ENCODE data around the gene CFAP20DC. TPM values are rescaled to one million over a fixed set of nuclear protein-coding genes. Genes with fewer than 3 reads are reported as not detected.
"Not testable (repeated sequence)": the region's sequence is repeated elsewhere in the genome, so short reads cannot be mapped to it uniquely, and the experiment has no call there.

The CFAP20DC gene
- total and polyA plus RNA-seq, 2 of the 4 experiments (the other 2 are of a cell fraction) = 1.2 to 1.6 TPM

DNA sequence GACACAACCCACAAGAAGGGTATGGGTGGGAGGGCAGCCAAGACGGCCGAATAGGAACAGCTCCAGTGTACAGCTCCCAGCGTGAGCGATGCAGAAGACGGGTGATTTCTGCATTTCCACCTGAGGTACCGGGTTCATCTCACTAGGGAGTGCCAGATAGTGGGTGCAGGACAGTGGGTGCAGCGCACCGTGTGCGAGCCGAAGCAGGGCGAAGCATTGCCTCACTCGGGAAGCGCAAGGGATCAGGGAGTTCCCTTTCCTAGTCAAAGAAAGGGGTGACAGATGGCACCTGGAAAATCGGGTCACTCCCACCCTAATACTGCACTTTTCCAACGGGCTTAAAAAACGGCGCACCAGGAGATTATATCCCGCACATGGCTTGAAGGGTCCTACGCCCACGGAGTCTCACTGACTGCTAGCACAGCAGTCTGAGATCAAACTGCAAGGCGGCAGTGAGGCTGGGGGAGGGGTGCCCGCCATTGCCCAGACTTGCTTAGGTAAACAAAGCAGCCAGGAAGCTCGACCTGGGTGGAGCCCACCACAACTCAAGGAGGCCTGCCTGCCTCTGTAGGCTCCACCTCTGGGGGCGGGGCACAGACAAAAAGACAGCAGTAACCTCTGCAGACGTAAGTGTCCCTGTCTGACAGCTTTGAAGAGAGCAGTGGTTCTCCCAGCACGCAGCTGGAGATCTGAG lies 243.1 kb downstream of the CFAP20DC start:
- H3K14ac ChIP-seq (replicated peaks; ENCODE audit: low read depth, low read length); H3K23ac ChIP-seq (ENCODE audit: low read depth, low read length); H3K9me1 ChIP-seq (ENCODE audit: insufficient read depth, low read length); H2BK5ac ChIP-seq (ENCODE audit: low read depth, low read length, poor library complexity, severe bottlenecking); H3K27me3 ChIP-seq (ENCODE audit: control insufficient read depth, insufficient read depth, low read length); DNase-seq; H3K18ac ChIP-seq (ENCODE audit: low read depth, low read length); H4K20me1 ChIP-seq (ENCODE audit: insufficient read depth, low read length); H3K9ac ChIP-seq (ENCODE audit: low read depth, low read length); intact Hi-C loops (cut with micrococcal nuclease); H2BK120ac ChIP-seq (ENCODE audit: low read depth, low read length); H2BK20ac ChIP-seq (ENCODE audit: low read depth, low read length); dilution Hi-C loops (cut with HindIII; ENCODE audit: low sequenced_read_pairs, unreplicated experiment); H3K79me1 ChIP-seq (ENCODE audit: low read depth in 1 of 2, low read length in 2 of 2); H3K9me3 ChIP-seq (ENCODE audit: control insufficient read depth, insufficient read depth, low read length); H3K27ac ChIP-seq (ENCODE audit: insufficient read depth, low read length); H4K91ac ChIP-seq (ENCODE audit: insufficient read depth, low read depth, low read length); H4K8ac ChIP-seq (ENCODE audit: low read depth in 2 of 2, low read length in 2 of 2); CTCF ChIA-PET; H2AK5ac ChIP-seq (ENCODE audit: low read depth, low read length); H3K4me1 ChIP-seq (ENCODE audit: control insufficient read depth, insufficient read depth, low read length); POLR2A ChIA-PET (ENCODE audit: unreplicated experiment); H3K56ac ChIP-seq (ENCODE audit: extremely low read depth, insufficient read depth, low read length); BruUV-seq (replicated peaks); ATAC-seq (ENCODE audit: low read depth); H2BK15ac ChIP-seq (ENCODE audit: low read depth, low read length); H2AFZ ChIP-seq (replicated peaks; ENCODE audit: low read length, poor library complexity); H2AK9ac ChIP-seq (replicated peaks; ENCODE audit: low read depth, low read length, poor library complexity); H3K4ac ChIP-seq (ENCODE audit: low read depth, low read length); H3K36me3 ChIP-seq (ENCODE audit: control insufficient read depth, insufficient read depth, low read length); H3K4me2 ChIP-seq (ENCODE audit: low read depth, low read length); H3K4me3 ChIP-seq (ENCODE audit: insufficient read depth, low read depth, low read length); H4K5ac ChIP-seq (ENCODE audit: low read depth, low read length): not testable (repeated sequence)
- in situ Hi-C loops (cut with MboI; ENCODE audit: low sequenced_read_pairs) = loop anchor here (25.0 kb wide), 1 partner anchor 1056 kb away; no protein-coding TSS in a partner anchor
- WGBS, 2 experiments (ENCODE audit: extremely low coverage in 2 of 2, insufficient read length in 1 of 2) = 93% methylated on average over 3 of the region's 26 CpGs; no CpG with 5 or more reads in 1 of the 2 experiments
